SJCRH30 (cell line): ENCODE data around the gene CAP1. TPM values are rescaled to one million over a fixed set of nuclear protein-coding genes. Genes with fewer than 3 reads are reported as not detected.

Experiments
- DNase-seq, 2 experiments: peaks; one replicate each; pipeline ENCODE4 v3.0.0-alpha.2; 2015 to 2020
- H3K27ac ChIP-seq: fragments of 250-450 bp; sonication (Bioruptor Pico); 2 replicates; pipeline ENCODE4 v1.5.1; 2020; ENCODE audit warnings: mild to moderate bottlenecking, moderate library complexity
- H3K27me3 ChIP-seq: fragments of 250-450 bp; sonication (Bioruptor Pico); 2 replicates; pipeline ENCODE4 v1.5.1; 2020; ENCODE audit warnings: mild to moderate bottlenecking, moderate library complexity
- H3K36me3 ChIP-seq: fragments of 250-450 bp; sonication (Bioruptor Pico); 2 replicates; pipeline ENCODE4 v1.5.1; 2020; ENCODE audit warnings: mild to moderate bottlenecking, moderate library complexity
- H3K4me1 ChIP-seq: fragments of 250-450 bp; sonication (Bioruptor Pico); 2 replicates; pipeline ENCODE4 v1.5.1; 2020; ENCODE audit warnings: mild to moderate bottlenecking, moderate library complexity
- H3K4me3 ChIP-seq: fragments of 250-450 bp; sonication (Bioruptor Pico); 2 replicates; pipeline ENCODE4 v1.5.1; 2020; ENCODE audit warnings: mild to moderate bottlenecking, moderate library complexity
- H3K9me3 ChIP-seq: fragments of 250-450 bp; sonication (Bioruptor Pico); replicated peaks from 2 replicates; pipeline ENCODE4 v1.5.1; 2020; ENCODE audit warnings: mild to moderate bottlenecking, moderate library complexity
- total RNA-seq: library from RNA; depleted of rRNA; stranded (reverse); fragments of >200 nt; shearing (Covaris generic); gene quantifications from 2 replicates; pipeline ENCODE4 v1.2.3, GENCODE V29; 2014

Gene CAP1
- total RNA-seq, 1 experiment from 2014 or later = 254 TPM

GRCh38 chr1:40041466-40041838, 923 bp downstream of the CAP1 start:
- peaks cover 19% of the 10 kb centered on the region for H3K4me1 ChIP-seq
- no peaks in the 10 kb centered on the region for H3K9me3 ChIP-seq
- peak; percentile 26 to 58 for DNase-seq
- peak overlapping the region; percentile 98 for H3K27ac ChIP-seq
- H3K4me3 ChIP-seq = peak overlapping the region; percentile 77
- no peaks in the 10 kb centered on the region for H3K27me3 ChIP-seq
- no peaks in the 10 kb centered on the region; the same call in 1 of the 2 replicates for H3K36me3 ChIP-seq

DNA sequence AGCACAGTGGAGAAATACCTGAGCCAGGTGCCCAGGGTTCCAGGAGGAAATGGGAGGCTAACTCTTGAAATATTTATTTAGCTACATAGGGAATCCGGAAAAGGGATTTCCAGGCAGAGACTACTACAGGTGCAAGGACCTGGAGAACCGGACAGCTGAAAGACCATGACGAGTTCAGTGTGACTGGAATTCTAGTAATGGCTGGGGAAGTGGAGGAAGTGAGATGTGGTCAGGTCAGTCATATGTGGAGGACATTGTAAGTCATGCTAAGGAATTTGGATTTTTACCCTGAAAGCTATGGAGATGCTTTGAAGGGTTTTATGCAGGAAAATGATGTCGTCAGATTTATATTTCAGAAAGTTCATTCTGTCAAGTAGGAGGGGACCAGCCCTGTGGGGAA, 1.8 kb downstream of the CAP1 start:
- no peaks in the 10 kb centered on the region for H3K27me3 ChIP-seq
- DNase-seq = peak in 1 of 2 experiments; percentile 18
- H3K9me3 ChIP-seq = no peaks in the 10 kb centered on the region
- H3K36me3 ChIP-seq = peaks cover 1% of the 10 kb centered on the region; the same call in 1 of the 2 replicates
- peaks cover 13% of the 10 kb centered on the region for H3K4me1 ChIP-seq
- H3K27ac ChIP-seq = peak overlapping the region; percentile 98
- H3K4me3 ChIP-seq = peak overlapping the region; percentile 77

DNA sequence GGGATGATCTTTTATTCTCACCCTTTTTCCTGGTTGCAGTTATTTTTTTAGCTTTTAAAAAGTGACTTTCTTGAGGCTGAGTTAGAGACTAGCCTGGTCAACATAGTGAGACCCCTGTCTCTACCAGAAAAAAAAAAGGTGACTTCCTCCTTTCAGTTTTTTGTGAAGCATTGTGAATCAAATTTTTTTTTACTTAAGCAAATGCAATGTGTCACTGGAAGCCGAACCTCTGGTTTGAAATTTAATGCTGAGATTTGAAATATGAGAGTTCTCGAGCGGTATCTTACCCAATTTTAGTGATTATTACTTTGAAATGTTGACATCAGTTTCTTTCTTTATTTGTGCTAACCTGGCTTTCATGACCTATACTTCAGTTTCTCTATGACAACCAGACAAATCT, 3.6 kb downstream of the CAP1 start:
- no peak overlapping the region for H3K4me3 ChIP-seq
- no peaks in the 10 kb centered on the region for H3K9me3 ChIP-seq
- peaks cover 7% of the 10 kb centered on the region; the same call in 1 of the 2 replicates for H3K36me3 ChIP-seq
- H3K27me3 ChIP-seq = no peaks in the 10 kb centered on the region
- DNase-seq = no peak
- H3K4me1 ChIP-seq = peaks cover 9% of the 10 kb centered on the region
- no peak overlapping the region for H3K27ac ChIP-seq

GRCh38 chr1:40045182-40045581, 4.7 kb downstream of the CAP1 start:
- no peak for DNase-seq
- H3K36me3 ChIP-seq = peaks cover 14% of the 10 kb centered on the region

DNA sequence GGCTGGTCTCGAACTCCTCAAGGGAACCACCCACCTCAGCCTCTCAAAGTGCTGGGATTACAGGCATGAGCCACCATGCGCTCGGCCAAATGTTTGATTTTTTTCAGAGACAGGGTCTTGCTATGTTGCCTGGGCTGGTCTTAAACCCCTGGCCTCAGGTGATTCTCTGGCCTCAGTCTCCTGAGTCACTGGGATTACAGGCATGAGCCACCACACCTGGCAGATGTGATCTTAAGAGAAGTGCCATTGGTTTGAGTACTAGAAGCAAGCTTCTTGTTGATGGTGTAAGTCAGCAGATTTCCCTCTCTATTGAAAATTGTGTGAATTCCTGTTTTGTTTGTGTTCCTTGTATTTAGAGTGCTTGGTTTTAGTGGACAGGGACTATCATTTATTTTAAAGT, 5.2 kb downstream of the CAP1 start:
- H3K36me3 ChIP-seq = peaks cover 18% of the 10 kb centered on the region

More at GRCh38 chr1:40045182-40045581, 4.7 kb downstream of the CAP1 start:
- Histone ChIP-seq H3K9me3 (no peaks in the 10 kb centered on the region), H3K4me3 (no peak overlapping the region), H3K4me1 (peaks cover 8% of the 10 kb centered on the region), H3K27me3 (no peaks in the 10 kb centered on the region), H3K27ac (no peak overlapping the region)

DNA sequence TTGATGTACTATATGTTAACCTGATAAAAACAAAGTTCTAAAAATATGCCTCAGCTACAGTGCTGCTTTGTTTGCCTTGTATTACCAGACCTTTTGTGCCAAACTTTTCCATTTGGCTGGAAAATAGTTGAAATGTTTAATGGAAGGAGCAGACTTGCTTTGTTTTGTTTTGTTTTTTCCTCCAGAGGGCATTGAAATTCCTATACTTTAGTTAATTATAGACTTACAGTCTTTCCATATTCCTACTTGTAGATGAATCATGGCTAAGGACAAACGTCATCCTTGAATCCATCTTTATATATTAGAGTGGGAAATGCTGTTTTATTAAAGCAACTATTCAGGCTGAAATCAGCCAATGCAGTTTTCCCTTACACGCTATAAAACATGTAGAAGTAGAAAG, 6.7 kb downstream of the CAP1 start:
- peaks cover 27% of the 10 kb centered on the region for H3K36me3 ChIP-seq
- H3K27ac ChIP-seq = no peak overlapping the region
- H3K4me1 ChIP-seq = peaks cover 4% of the 10 kb centered on the region; the same call in 1 of the 2 replicates
- no peaks in the 10 kb centered on the region for H3K9me3 ChIP-seq
- no peaks in the 10 kb centered on the region for H3K27me3 ChIP-seq
- DNase-seq = no peak
- no peak overlapping the region for H3K4me3 ChIP-seq

More for the DNA sequence above, 5.2 kb downstream of the CAP1 start:
- Histone ChIP-seq H3K27ac (no peak overlapping the region), H3K27me3 (no peaks in the 10 kb centered on the region), H3K9me3 (no peaks in the 10 kb centered on the region), H3K4me3 (no peak overlapping the region), H3K4me1 (peaks cover 8% of the 10 kb centered on the region)
- DNase-seq = no peak

GRCh38 chr1:40047769-40048168, 7.2 kb downstream of the CAP1 start:
- no peaks in the 10 kb centered on the region for H3K9me3 ChIP-seq
- no peak overlapping the region for H3K4me3 ChIP-seq
- no peaks in the 10 kb centered on the region for H3K27me3 ChIP-seq
- no peaks in the 10 kb centered on the region for H3K4me1 ChIP-seq
- DNase-seq = no peak
- peaks cover 28% of the 10 kb centered on the region for H3K36me3 ChIP-seq
- H3K27ac ChIP-seq = no peak overlapping the region

DNA sequence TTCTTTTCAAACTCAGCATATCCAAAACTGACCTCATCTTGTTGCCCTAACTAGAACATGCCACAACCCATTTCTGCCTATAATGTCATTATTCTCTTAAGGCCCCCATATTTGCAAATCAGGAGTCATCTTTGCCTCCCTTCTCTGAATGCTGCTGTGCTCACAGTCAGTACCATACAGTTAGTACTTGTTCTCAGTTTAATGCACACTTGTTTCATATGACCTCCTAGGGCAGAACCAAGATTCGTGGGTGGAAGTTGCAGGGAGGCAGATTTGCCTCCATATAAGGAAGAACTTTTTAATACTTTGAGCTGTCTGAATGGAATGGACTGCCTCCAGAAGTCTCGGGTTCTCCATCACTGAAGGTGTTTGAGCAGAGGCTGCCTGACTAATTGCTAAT, 9.2 kb downstream of the CAP1 start:
- H3K36me3 ChIP-seq = peaks cover 38% of the 10 kb centered on the region
- H3K27ac ChIP-seq = no peak overlapping the region
- DNase-seq = no peak
- H3K27me3 ChIP-seq = no peaks in the 10 kb centered on the region
- no peaks in the 10 kb centered on the region for H3K9me3 ChIP-seq
- no peak overlapping the region for H3K4me3 ChIP-seq
- H3K4me1 ChIP-seq = no peaks in the 10 kb centered on the region

DNA sequence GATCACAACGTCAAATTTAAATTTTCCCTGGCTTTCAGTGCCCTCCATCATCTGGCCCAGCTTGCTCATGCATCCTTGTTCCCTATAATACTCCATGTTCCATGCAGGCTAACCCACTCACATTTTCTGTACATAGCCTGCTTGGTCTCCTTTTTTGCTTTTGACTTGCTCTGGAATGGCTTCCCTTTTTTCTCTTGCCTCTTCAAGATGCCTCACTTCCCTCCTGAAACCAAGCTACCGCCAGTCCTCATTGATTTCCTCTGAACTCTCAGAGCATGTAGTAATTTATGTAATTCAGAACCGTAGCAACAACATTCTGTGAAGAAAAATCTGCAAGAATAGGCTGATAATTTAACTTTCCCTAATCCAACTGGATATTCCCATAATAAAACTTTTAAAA, 10.3 kb downstream of the CAP1 start:
- Histone ChIP-seq H3K27me3 (no peaks in the 10 kb centered on the region), H3K27ac (no peak overlapping the region), H3K36me3 (peaks cover 46% of the 10 kb centered on the region), H3K4me3 (no peak overlapping the region), H3K9me3 (no peaks in the 10 kb centered on the region), H3K4me1 (no peaks in the 10 kb centered on the region)
- no peak for DNase-seq

GRCh38 chr1:40053138-40053887, 12.8 kb downstream of the CAP1 start:
- no peak for DNase-seq
- no peak overlapping the region for H3K4me3 ChIP-seq
- no peaks in the 10 kb centered on the region for H3K9me3 ChIP-seq
- H3K36me3 ChIP-seq = peaks cover 58% of the 10 kb centered on the region
- H3K27me3 ChIP-seq = no peaks in the 10 kb centered on the region
- 0 out of 2 replicates have a peak, but pooled peaks cover 3% of the 10 kb centered on the region for H3K4me1 ChIP-seq
- H3K27ac ChIP-seq = no peak overlapping the region

DNA sequence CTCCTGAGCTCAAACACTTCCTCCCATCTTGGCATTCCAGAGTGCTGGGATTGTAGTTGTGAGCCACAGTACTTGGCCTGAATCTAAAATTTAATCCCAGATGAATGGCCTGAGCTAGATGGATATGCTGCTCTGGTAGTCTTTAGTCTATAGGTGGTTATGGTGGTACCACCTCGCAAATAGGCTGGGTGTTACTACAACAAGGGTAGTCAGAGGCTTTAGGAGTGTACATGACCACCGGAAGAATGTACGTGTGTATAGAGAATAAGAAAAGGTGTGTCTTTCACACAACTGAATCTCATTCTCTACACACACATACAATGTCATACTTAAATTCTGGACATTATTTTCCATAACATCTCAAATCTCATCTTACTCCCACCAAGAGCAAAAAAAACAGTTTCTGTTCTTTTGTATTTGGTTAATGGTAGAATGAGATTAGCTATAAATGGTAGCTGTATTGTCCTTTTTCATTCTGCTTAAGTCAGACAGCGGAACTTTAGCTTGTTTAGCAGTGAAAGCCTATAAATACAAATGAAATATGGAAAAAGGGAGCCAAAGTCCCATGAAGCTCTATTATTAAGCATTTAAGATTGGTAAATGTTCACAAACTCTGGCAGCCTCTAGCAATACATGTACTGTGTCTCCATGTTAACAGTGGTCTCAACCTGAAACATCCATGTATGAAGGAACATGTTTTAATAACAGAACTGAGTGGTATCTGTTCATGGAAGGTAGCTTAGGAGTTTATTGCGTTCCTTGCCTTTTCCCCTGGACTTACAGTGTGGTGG, 16.2 kb downstream of the CAP1 start:
- peaks cover 72% of the 10 kb centered on the region for H3K36me3 ChIP-seq
- no peak overlapping the region for H3K4me3 ChIP-seq
- no peaks in the 10 kb centered on the region for H3K9me3 ChIP-seq
- no peaks in the 10 kb centered on the region for H3K27me3 ChIP-seq
- H3K27ac ChIP-seq = no peak overlapping the region
- peaks cover 8% of the 10 kb centered on the region; the same call in 1 of the 2 replicates for H3K4me1 ChIP-seq
- DNase-seq = no peak

- DNase-seq = no peak
- no peak overlapping the region for H3K4me3 ChIP-seq
- no peaks in the 10 kb centered on the region for H3K9me3 ChIP-seq
- no peaks in the 10 kb centered on the region for H3K27me3 ChIP-seq
- peaks cover 73% of the 10 kb centered on the region for H3K36me3 ChIP-seq
- H3K27ac ChIP-seq = no peak overlapping the region
- H3K4me1 ChIP-seq = peaks cover 8% of the 10 kb centered on the region; the same call in 1 of the 2 replicates
Observed at GRCh38 chr1:40057310-40058030, 16.9 kb downstream of the CAP1 start.

GRCh38 chr1:40058097-40058452, 17.5 kb downstream of the CAP1 start:
- Histone ChIP-seq H3K36me3 (peaks cover 79% of the 10 kb centered on the region), H3K27ac (no peak overlapping the region), H3K4me1 (peaks cover 8% of the 10 kb centered on the region; the same call in 1 of the 2 replicates), H3K27me3 (no peaks in the 10 kb centered on the region), H3K4me3 (no peak overlapping the region), H3K9me3 (no peaks in the 10 kb centered on the region)
- DNase-seq = no peak

DNA sequence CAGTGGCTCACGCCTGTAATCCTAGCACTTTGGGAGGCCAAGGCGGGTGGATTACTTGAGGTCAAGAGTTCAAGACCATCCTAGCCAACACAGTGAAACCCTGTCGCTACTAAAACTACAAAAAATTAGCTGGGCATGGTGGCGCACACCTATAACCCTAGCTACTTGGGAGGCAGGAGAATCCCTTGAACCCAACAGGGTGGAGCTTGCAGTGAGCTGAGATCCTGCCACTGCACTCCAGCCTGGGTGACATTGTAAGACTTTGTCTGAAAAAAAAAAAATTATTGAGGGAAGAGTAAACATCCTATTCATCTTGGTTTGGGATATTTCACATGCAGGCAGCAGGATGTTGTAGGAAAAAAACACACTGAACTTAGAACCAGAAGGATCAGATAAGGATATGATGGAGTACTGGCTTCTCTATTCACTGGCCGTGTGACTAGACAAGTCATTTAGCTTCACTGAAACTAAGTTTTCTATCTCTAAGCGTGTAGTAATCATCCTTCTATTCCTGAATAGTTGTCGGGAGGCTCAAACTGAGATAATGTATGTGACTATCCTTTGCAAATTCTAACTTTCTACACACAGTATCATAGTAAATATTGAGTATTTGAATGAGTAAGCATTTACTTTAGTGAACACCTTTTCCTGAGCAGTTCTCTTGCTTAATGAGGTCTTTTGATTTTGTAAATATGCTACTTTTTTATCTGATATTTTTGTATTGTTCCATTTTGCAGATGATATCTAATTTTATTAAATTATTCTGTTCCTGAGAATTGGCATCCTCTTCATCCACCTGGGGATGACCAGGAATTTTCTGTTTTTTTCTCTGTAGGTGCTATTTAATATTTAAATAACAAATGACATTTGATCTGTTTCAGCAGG, 18.2 kb downstream of the CAP1 start:
- Histone ChIP-seq H3K27ac (no peak overlapping the region), H3K9me3 (no peaks in the 10 kb centered on the region)

More for the DNA sequence above, 18.2 kb downstream of the CAP1 start:
- Histone ChIP-seq H3K27me3 (no peaks in the 10 kb centered on the region), H3K4me3 (no peak overlapping the region), H3K4me1 (peaks cover 8% of the 10 kb centered on the region; the same call in 1 of the 2 replicates), H3K36me3 (peaks cover 83% of the 10 kb centered on the region)
- no peak for DNase-seq
